Small intestine (tissue), 7 donors: ENCODE measurements around the gene TMEM240. TPM values are rescaled to one million over a fixed set of nuclear protein-coding genes. Genes with fewer than 3 reads are reported as not detected.
"Not testable (repeated sequence)": the region's sequence is repeated elsewhere in the genome, so short reads cannot be mapped to it uniquely, and the experiment has no call there.

Experiments used
- DNase-seq, 2 donors: peaks; one replicate each; pipeline versions ENCODE4 v3.0.0 to v3.0.0-alpha.2; 2013
- FAIRE-seq: peaks from 2 replicates; lab custom pipeline; 2012; peaks lifted over from hg19 to GRCh38; lab: Jason Lieb, UNC
- H3K27ac ChIP-seq, 3 donors: one replicate each; pipeline ENCODE4 v1.5.1; 2013; ENCODE audit warnings: low read length in 2 of 3, mild to moderate bottlenecking in 2 of 3, control low read depth in 1 of 3, inconsistent platforms in 1 of 3, low read depth in 1 of 3, moderate library complexity in 1 of 3
- H3K27me3 ChIP-seq, 3 donors: one replicate each; pipeline ENCODE4 v1.6.1; 2013; ENCODE audit warnings: low read length in 3 of 3, inconsistent platforms in 1 of 3; ENCODE audit not compliant: control insufficient read depth in 3 of 3, insufficient read depth in 3 of 3
- H3K36me3 ChIP-seq, 3 donors: one replicate each; pipeline ENCODE4 v1.6.1; 2013; ENCODE audit warnings: low read length in 3 of 3, inconsistent platforms in 1 of 3, low read depth in 1 of 3, mild to moderate bottlenecking in 1 of 3, moderate library complexity in 1 of 3; ENCODE audit not compliant: control insufficient read depth in 3 of 3, insufficient read depth in 2 of 3
- H3K4me1 ChIP-seq, 3 donors: one replicate each; pipeline ENCODE4 v1.6.1; 2013; ENCODE audit warnings: low read length in 2 of 3, inconsistent platforms in 1 of 3, low read depth in 1 of 3, mild to moderate bottlenecking in 1 of 3, moderate library complexity in 1 of 3; ENCODE audit not compliant: control insufficient read depth in 3 of 3, insufficient read depth in 2 of 3
- H3K4me3 ChIP-seq, 3 donors: one replicate each; pipeline ENCODE4 v1.5.1; 2013; ENCODE audit warnings: low read length in 3 of 3, control low read depth in 1 of 3, inconsistent platforms in 1 of 3, low read depth in 1 of 3, mild to moderate bottlenecking in 1 of 3, moderate library complexity in 1 of 3
- H3K9me3 ChIP-seq, 2 donors: one replicate each; pipeline ENCODE4 v1.6.1; 2013; ENCODE audit warnings: low read depth in 1 of 2, low read length in 1 of 2; ENCODE audit not compliant: control insufficient read depth in 2 of 2, insufficient read depth in 1 of 2
- WGBS, 3 donors: extraction: QIAGEN DNeasy Blood & Tissue Kit; methylation state at CpG; one replicate each; pipeline ENCODE4 v1.1.7; 2013; 5-methylcytosine and 5-hydroxymethylcytosine counted together
- polyA plus RNA-seq, 4 donors: library from polyadenylated mRNA; stranded (reverse) in 3 of 4; unstranded in 1 of 4; fragments of 200-250 nt in 3 of 4; fragments of 120-200 nt in 1 of 4; gene quantifications; one replicate each; pipeline versions ENCODE4 v1.2.1 to v1.2.3, GENCODE V29; 2013
- donor health status: healthy with polysubstance abuse.
- donor health status: control.
- donor health status: control.
- donor health status: Bipolar disorder and iron deficiency.
- donor health status: healthy.

The TMEM240 gene
- polyA plus RNA-seq, 4 donors, result 1.6 to 3.7 (median 1.6) TPM; not detected in 1

GRCh38 chr1:1561801-1562470 is 21.5 kb upstream of the TMEM240 start:
- no peak overlapping the region for H3K4me3 ChIP-seq
- FAIRE-seq (no peak), DNase-seq (no peak)
- no peaks in the 10 kb centered on the region for H3K4me1 ChIP-seq
- 91 to 94% (median 93%) methylated on average over 15 of the region's 15 CpGs for WGBS, 3 donors
- no peak overlapping the region for H3K27ac ChIP-seq
- H3K27me3 ChIP-seq, result no peaks in the 10 kb centered on the region
- H3K9me3 ChIP-seq, result no peaks in the 10 kb centered on the region
- peaks cover 0 to 76% (median 17%) of the 10 kb centered on the region in 3 donors for H3K36me3 ChIP-seq

- WGBS, 3 donors, result 89 to 96% (median 90%) methylated on average over 9 of the region's 9 CpGs
Observed at GRCh38 chr1:1560178-1560577, 19.8 kb upstream of the TMEM240 start.

GRCh38 chr1:1559066-1559465 is 18.6 kb upstream of the TMEM240 start:
- Histone ChIP-seq H3K9me3 (no peaks in the 10 kb centered on the region), H3K27me3 (no peaks in the 10 kb centered on the region), H3K36me3 (peaks cover 0 to 73% (median 10%) of the 10 kb centered on the region in 3 donors), H3K4me3 (no peak overlapping the region), H3K4me1 (no peaks in the 10 kb centered on the region), H3K27ac (no peak overlapping the region)
- 81 to 88% (median 87%) methylated on average over 17 of the region's 17 CpGs for WGBS, 3 donors
- DNase-seq (no peak), FAIRE-seq (no peak)

More at GRCh38 chr1:1560178-1560577, 19.8 kb upstream of the TMEM240 start:
- no peaks in the 10 kb centered on the region for H3K27me3 ChIP-seq
- FAIRE-seq, result no peak
- DNase-seq, result no peak
- no peak overlapping the region for H3K27ac ChIP-seq
- no peaks in the 10 kb centered on the region for H3K4me1 ChIP-seq
- H3K9me3 ChIP-seq, result no peaks in the 10 kb centered on the region
- H3K36me3 ChIP-seq, result peaks cover 0 to 74% (median 15%) of the 10 kb centered on the region in 3 donors
- no peak overlapping the region for H3K4me3 ChIP-seq

DNA sequence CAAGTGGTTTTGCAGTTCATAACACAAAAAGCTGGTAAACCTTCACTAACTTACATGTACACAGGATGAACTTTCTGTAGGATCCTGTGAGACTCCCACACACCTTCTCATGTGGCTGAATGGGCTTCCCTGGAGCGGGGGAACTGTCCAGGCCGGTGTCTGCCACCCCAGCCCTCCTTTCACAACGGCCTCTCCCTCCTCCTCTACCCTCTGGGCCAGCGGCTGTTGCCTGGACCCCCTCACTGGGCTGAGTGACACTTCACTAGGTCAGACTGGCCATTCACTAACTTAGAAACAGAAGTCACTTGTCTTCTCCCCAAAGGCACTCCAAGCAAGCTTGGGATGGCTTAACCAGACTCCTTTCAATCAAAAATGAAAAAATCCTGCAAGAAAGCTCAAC is 18.2 kb upstream of the TMEM240 start:
- no peak overlapping the region for H3K27ac ChIP-seq
- 70 to 84% (median 74%) methylated on average over 4 of the region's 4 CpGs for WGBS, 3 donors
- no peaks in the 10 kb centered on the region for H3K9me3 ChIP-seq
- H3K36me3 ChIP-seq, result peaks cover 0 to 68% (median 7%) of the 10 kb centered on the region in 3 donors
- no peaks in the 10 kb centered on the region for H3K4me1 ChIP-seq
- DNase-seq (no peak), FAIRE-seq (no peak)
- no peak overlapping the region for H3K4me3 ChIP-seq
- H3K27me3 ChIP-seq, result no peaks in the 10 kb centered on the region

- not testable (repeated sequence) for FAIRE-seq, H3K27ac ChIP-seq, H3K4me1 ChIP-seq, H3K27me3 ChIP-seq, H3K4me3 ChIP-seq, DNase-seq, H3K9me3 ChIP-seq
- 92 to 96% (median 95%) methylated on average over 7 of the region's 7 CpGs for WGBS, 3 donors
- peaks cover 0 to 59% (median 7%) of the 10 kb centered on the region in 3 donors for H3K36me3 ChIP-seq
Observed at GRCh38 chr1:1557688-1558087, 17.3 kb upstream of the TMEM240 start.

- WGBS, 3 donors, result 89 to 94% (median 90%) methylated on average over 11 of the region's 11 CpGs
- H3K36me3 ChIP-seq, result peaks cover 0 to 58% (median 2%) of the 10 kb centered on the region in 3 donors
- not testable (repeated sequence) for FAIRE-seq, H3K9me3 ChIP-seq, H3K27me3 ChIP-seq, H3K27ac ChIP-seq, H3K4me1 ChIP-seq, DNase-seq, H3K4me3 ChIP-seq
Observed at GRCh38 chr1:1556961-1557360, 16.5 kb upstream of the TMEM240 start.

DNA sequence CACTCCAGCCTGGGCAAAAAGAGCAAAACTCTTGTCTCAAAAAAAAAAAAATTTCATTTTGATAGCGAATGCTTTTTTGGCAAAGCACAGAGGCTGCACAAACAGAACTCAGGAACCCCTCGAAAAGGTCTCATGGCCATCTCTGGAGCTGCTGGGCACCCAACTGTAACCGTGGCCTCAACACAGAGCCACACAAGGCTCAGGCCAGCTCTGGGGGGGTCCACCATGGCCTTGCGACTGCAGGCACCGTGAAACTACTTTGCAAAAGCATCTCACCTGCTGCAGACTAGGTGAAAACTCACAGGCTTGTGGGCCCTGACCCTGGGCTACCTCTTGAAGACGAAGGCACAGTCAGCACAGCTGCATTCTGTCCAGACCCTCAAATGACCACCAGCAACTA is 16.1 kb upstream of the TMEM240 start:
- FAIRE-seq, result no peak
- H3K27ac ChIP-seq, result no peak overlapping the region
- no peak overlapping the region for H3K4me3 ChIP-seq
- H3K36me3 ChIP-seq, result peaks cover 0 to 55% (median 2%) of the 10 kb centered on the region in 3 donors
- WGBS, 3 donors, result 92 to 96% (median 94%) methylated on average over 6 of the region's 6 CpGs
- no peaks in the 10 kb centered on the region for H3K27me3 ChIP-seq
- no peak for DNase-seq
- no peaks in the 10 kb centered on the region for H3K9me3 ChIP-seq
- H3K4me1 ChIP-seq, result no peaks in the 10 kb centered on the region

- Histone ChIP-seq H3K27me3 (no peaks in the 10 kb centered on the region), H3K27ac (no peak overlapping the region)
Observed at GRCh38 chr1:1554926-1555915, 14.8 kb upstream of the TMEM240 start.

More at GRCh38 chr1:1554926-1555915, 14.8 kb upstream of the TMEM240 start:
- Histone ChIP-seq H3K36me3 (peaks cover 0 to 43% (median 0%) of the 10 kb centered on the region in 3 donors), H3K4me3 (no peak overlapping the region), H3K4me1 (no peaks in the 10 kb centered on the region), H3K9me3 (no peaks in the 10 kb centered on the region)
- FAIRE-seq, result no peak
- 71 to 78% (median 73%) methylated on average over 31 of the region's 31 CpGs for WGBS, 3 donors
- peak in 1 of 2 donors; percentile 36 for DNase-seq
